Left cardiac atrium (tissue), 4 donors: ENCODE data around the gene MAMSTR. TPM values are rescaled to one million over a fixed set of nuclear protein-coding genes. Genes with fewer than 3 reads are reported as not detected.

ENCODE experiments used
- ATAC-seq, 2 donors: fragments of 200-7000 bp; cut with Tn5 transposase; one replicate each; pipeline ENCODE4 v1.9.1; 2020; ENCODE audit warnings: mild to moderate bottlenecking in 2 of 2, moderate library complexity in 2 of 2
- DNase-seq: peaks from one replicate; pipeline ENCODE4 v3.0.0-alpha.2; 2020
- intact Hi-C, 2 donors: fragments of 100-400 bp; cut with DNase I; formaldehyde crosslinking; loops; one replicate each; pipeline versions ENCODE4 v1.14.1 to v1.15.1; 2022 to 2023
- total RNA-seq, 2 donors: library from RNA; stranded (reverse); fragmentation: NEBNext Ultra II Directional; extraction: Animal tissue kit (Norgen Biotek cat#: 25700); gene quantifications; one replicate each; pipeline ENCODE4 v1.2.1, GENCODE V29; 2021
- donor health status: DM: no; HTN: yes; CAD: no.
- donor health status: DM: no; HTN: yes; CAD: no; lungs with severe emphysema.
- donor health status: DM: yes; HTN: yes; CAD: no.
- donor health status: Dilated cardiomyopathy.

Gene MAMSTR
- total RNA-seq, 2 donors from 2014 or later: 1.6 to 3.2 TPM

GRCh38 chr19:48673436-48674100 is 46.0 kb downstream of the MAMSTR start:
- intact Hi-C loops: loop anchor here (10.0 kb wide), 2 partner anchors 61 to 161 kb away; partner anchors contain the start of gene HSD17B14 (in 1 of the 2)

GRCh38 chr19:48672994-48673393 is 46.5 kb downstream of the MAMSTR start, which contains the start of gene NTN5:
TSS of gene NTN5 (minus strand) at chr19:48673017. CDS start at chr19:48670986, 2,031 bp downstream.
- intact Hi-C loops: loop anchor here (10.0 kb wide), 2 partner anchors 62 to 162 kb away; partner anchors contain the start of gene HSD17B14 (in 1 of the 2)
- ATAC-seq (no peak), DNase-seq (no peak)

More at GRCh38 chr19:48673436-48674100, 46.0 kb downstream of the MAMSTR start:
- DNase-seq (no peak), ATAC-seq (no peak)

- intact Hi-C loops: loop anchor here (10.0 kb wide), 2 partner anchors 63 to 163 kb away; partner anchors contain the start of gene HSD17B14 (in 1 of the 2)
- no peak for ATAC-seq
- DNase-seq: no peak
These were observed 48.0 kb downstream of the MAMSTR start for GRCh38 chr19:48671446-48671995.

- DNase-seq (no peak), ATAC-seq (no peak)
- intact Hi-C loops: loop anchor here (10.0 kb wide), 2 partner anchors 64 to 164 kb away; partner anchors contain the start of gene HSD17B14 (in 1 of the 2)
These were observed 48.7 kb downstream of the MAMSTR start for GRCh38 chr19:48670699-48671445.

GRCh38 chr19:48669903-48670668 is 49.4 kb downstream of the MAMSTR start:
- no peak for DNase-seq
- intact Hi-C loops: loop anchor here (10.0 kb wide), 2 partner anchors 65 to 165 kb away; partner anchors contain the start of gene HSD17B14 (in 1 of the 2)
- ATAC-seq: no peak

- intact Hi-C loops: no loop called here
- DNase-seq (no peak), ATAC-seq (no peak)
These were observed 50.8 kb downstream of the MAMSTR start for GRCh38 chr19:48668761-48669160.

GRCh38 chr19:48668332-48668731 is 51.2 kb downstream of the MAMSTR start:
- no peak for DNase-seq
- intact Hi-C loops: no loop called here
- ATAC-seq: no peak

- intact Hi-C loops: no loop called here
- no peak for ATAC-seq
- no peak for DNase-seq
These were observed 53.7 kb downstream of the MAMSTR start for GRCh38 chr19:48665786-48666185.

GRCh38 chr19:48664476-48664875 is 55.0 kb downstream of the MAMSTR start:
- ATAC-seq (no peak), DNase-seq (no peak)
- intact Hi-C loops: no loop called here

- DNase-seq (no peak), ATAC-seq (no peak)
- intact Hi-C loops: no loop called here
These were observed 55.9 kb downstream of the MAMSTR start for GRCh38 chr19:48663667-48664066.

Other genes with a start within 250 kb of the MAMSTR start
- gene LMTK3, start 207.9 kb downstream of the MAMSTR start, total RNA-seq: 1 to 10 TPM; 2.0 to 2.9 TPM
- gene SULT2B1, start 167.6 kb downstream of the MAMSTR start, total RNA-seq: under 1 TPM; 0.39 to 0.71 TPM
- gene SPACA4, start 113.0 kb downstream of the MAMSTR start, total RNA-seq: not detected
- under 1 TPM in 1 of 2 donors, not detected in 1; 0.32 TPM for gene FAM83E, start 104.6 kb downstream of the MAMSTR start, total RNA-seq
- 100 to 1,000 TPM; 674 to 678 TPM for gene RPL18, start 100.5 kb downstream of the MAMSTR start, total RNA-seq
- 1 to 10 TPM; 9.0 to 9.3 TPM for gene SPHK2, start 100.2 kb downstream of the MAMSTR start, total RNA-seq
- 10 to 100 TPM in 1 of 2 donors, 1 to 10 TPM in 1; 2.0 to 15.1 TPM for gene DBP, start 82.3 kb downstream of the MAMSTR start, total RNA-seq
- 1 to 10 TPM; 7.1 to 7.7 TPM for gene CA11, start 73.5 kb downstream of the MAMSTR start, total RNA-seq
- gene NTN5, start 46.7 kb downstream of the MAMSTR start, total RNA-seq: under 1 TPM; 0.21 to 0.27 TPM
- not detected for gene FUT2, start 23.8 kb downstream of the MAMSTR start, total RNA-seq
- gene RASIP1, start 20.9 kb upstream of the MAMSTR start, total RNA-seq: 10 to 100 TPM; 14.9 to 23.8 TPM
- under 1 TPM; 0.29 to 0.92 TPM for gene IZUMO1, start 27.2 kb upstream of the MAMSTR start, total RNA-seq
- gene FUT1, start 32.9 kb upstream of the MAMSTR start, total RNA-seq: 1 to 10 TPM; 2.1 to 3.5 TPM
- gene FGF21, start 35.8 kb upstream of the MAMSTR start, total RNA-seq: not detected
- 10 to 100 TPM; 29.8 to 37.7 TPM for gene BCAT2, start 91.3 kb upstream of the MAMSTR start, total RNA-seq
- gene HSD17B14, start 116.8 kb upstream of the MAMSTR start, total RNA-seq: 1 to 10 TPM; 2.8 to 5.4 TPM
- gene PLEKHA4, start 148.9 kb upstream of the MAMSTR start, total RNA-seq: 10 to 100 TPM; 29.6 to 67.1 TPM
- gene PPP1R15A, start 152.7 kb upstream of the MAMSTR start, total RNA-seq: 10 to 100 TPM; 67.2 to 78.6 TPM
- under 1 TPM in 1 of 2 donors, not detected in 1; 0.50 TPM for gene TULP2, start 179.0 kb upstream of the MAMSTR start, total RNA-seq
- 100 to 1,000 TPM; 279 to 342 TPM for gene NUCB1, start 180.6 kb upstream of the MAMSTR start, total RNA-seq
- gene DHDH, start 214.0 kb upstream of the MAMSTR start, total RNA-seq: not detected
- 10 to 100 TPM; 28.8 to 36.1 TPM for gene BAX, start 235.2 kb upstream of the MAMSTR start, total RNA-seq
- 1,000 to 10,000 TPM; 1,813 to 2,086 TPM for gene FTL, start 245.6 kb upstream of the MAMSTR start, total RNA-seq